Mesenteric fat pad (tissue), 1 donor: ENCODE measurements around the gene XPNPEP1. TPM values are rescaled to one million over a fixed set of nuclear protein-coding genes. Genes with fewer than 3 reads are reported as not detected.

ENCODE experiments used
- DNase-seq: peaks from one replicate; pipeline ENCODE4 v3.0.0-alpha.2; 2020; ENCODE audit warnings: low spot score
- total RNA-seq: library from RNA; stranded (reverse); fragmentation: NEBNext Ultra II Directional; extraction: Animal tissue kit (Norgen Biotek cat#: 25700); gene quantifications from one replicate; pipeline ENCODE4 v1.2.1, GENCODE V29; 2021
- donor health status: DM: yes; HTN: yes; CAD: no.

Gene XPNPEP1
- total RNA-seq, 1 donor from 2014 or later: 68.7 TPM

- no peak for DNase-seq
These were observed 56.2 kb downstream of the XPNPEP1 start for GRCh38 chr10:109866995-109867635.

GRCh38 chr10:109866168-109866994, 56.9 kb downstream of the XPNPEP1 start:
- no peak for DNase-seq

GRCh38 chr10:109863775-109864174, 59.5 kb downstream of the XPNPEP1 start:
- DNase-seq: no peak

- DNase-seq: no peak
These were observed 60.6 kb downstream of the XPNPEP1 start for GRCh38 chr10:109862738-109863137.

GRCh38 chr10:109862041-109862440, 61.3 kb downstream of the XPNPEP1 start:
- no peak for DNase-seq

- no peak for DNase-seq
These were observed 62.2 kb downstream of the XPNPEP1 start for GRCh38 chr10:109861081-109861480.

GRCh38 chr10:109859221-109859620, 64.1 kb downstream of the XPNPEP1 start:
- no peak for DNase-seq

GRCh38 chr10:109855746-109856145, 67.6 kb downstream of the XPNPEP1 start:
- no peak for DNase-seq

GRCh38 chr10:109853921-109854320, 69.4 kb downstream of the XPNPEP1 start:
- no peak for DNase-seq

GRCh38 chr10:109852475-109853037, 70.8 kb downstream of the XPNPEP1 start:
- DNase-seq: no peak

GRCh38 chr10:109851616-109852474, 71.5 kb downstream of the XPNPEP1 start:
- DNase-seq: no peak

GRCh38 chr10:109846832-109847231, 76.5 kb downstream of the XPNPEP1 start:
- no peak for DNase-seq

GRCh38 chr10:109845308-109845707, 78.0 kb downstream of the XPNPEP1 start:
- no peak for DNase-seq

GRCh38 chr10:109838592-109839244, 84.6 kb downstream of the XPNPEP1 start:
- no peak for DNase-seq

- no peak for DNase-seq
These were observed 85.9 kb downstream of the XPNPEP1 start for GRCh38 chr10:109837384-109837783.

- no peak for DNase-seq
These were observed 88.1 kb downstream of the XPNPEP1 start for GRCh38 chr10:109835257-109835656.

- DNase-seq: no peak
These were observed 91.5 kb downstream of the XPNPEP1 start for GRCh38 chr10:109831846-109832245.

GRCh38 chr10:109824206-109824605, 99.1 kb downstream of the XPNPEP1 start:
- DNase-seq: no peak

GRCh38 chr10:109823196-109823595, 100.1 kb downstream of the XPNPEP1 start:
- DNase-seq: no peak

- no peak for DNase-seq
These were observed 101.6 kb downstream of the XPNPEP1 start for GRCh38 chr10:109821672-109822071.
